Thyroid gland (tissue), 4 donors: Measurements from ENCODE around the gene MTFR2. TPM values are rescaled to one million over a fixed set of nuclear protein-coding genes. Genes with fewer than 3 reads are reported as not detected.
A peak's percentile ranks its signal among the peaks of the same experiment; 100 is the strongest.
"Not testable (repeated sequence)": the region's sequence is repeated elsewhere in the genome, so short reads cannot be mapped to it uniquely, and the experiment has no call there.

Experiments
- DNase-seq, 2 donors: peaks; one replicate each; pipeline ENCODE4 v3.0.0-alpha.2; 2019
- H3K27ac ChIP-seq, 3 donors: fragments of 200-600 bp; sonication (generic); 1 replicate in 2 of 3; 2 replicates in 1 of 3; pipeline ENCODE4 v1.5.1; 2016 to 2019; ENCODE audit warnings: mild to moderate bottlenecking in 1 of 3, moderate library complexity in 1 of 3
- H3K27me3 ChIP-seq: fragments of 200-600 bp; sonication (generic); one replicate; pipeline ENCODE4 v1.5.1; 2019
- H3K36me3 ChIP-seq, 2 donors: fragments of 200-600 bp; sonication (generic); one replicate each; pipeline ENCODE4 v1.5.1; 2016 to 2019
- H3K4me1 ChIP-seq, 2 donors: fragments of 200-600 bp; sonication (generic); one replicate each; pipeline ENCODE4 v1.5.1; 2017 to 2019
- H3K4me3 ChIP-seq, 3 donors: fragments of 200-600 bp; sonication (generic); replicated peaks in 1 of 3; 1 replicate in 2 of 3; 2 replicates in 1 of 3; pipeline ENCODE4 v1.5.1; 2016; ENCODE audit warnings: mild to moderate bottlenecking in 1 of 3
- H3K9me3 ChIP-seq: fragments of 200-600 bp; sonication (generic); one replicate; pipeline ENCODE4 v1.5.1; 2017
- POLR2A ChIP-seq, 2 donors: fragments of 450-650 bp; IDR thresholded peaks; one replicate each; pipeline ENCODE4 v1.6.1; 2017; ENCODE audit warnings: antibody characterized with exemption in 2 of 2, mild to moderate bottlenecking in 2 of 2, moderate library complexity in 1 of 2
- WGBS, 2 donors: methylation state at CpG; one replicate each; pipeline ENCODE4 v1.1.5; 2017; 5-methylcytosine and 5-hydroxymethylcytosine counted together
- intact Hi-C: fragments of 100-400 bp; cut with DNase I; formaldehyde crosslinking; loops from one replicate; pipeline ENCODE4 v1.15.1; 2023
- total RNA-seq, 4 donors: library from RNA; depleted of rRNA; stranded (reverse); fragments of >200 nt; gene quantifications; one replicate each; pipeline ENCODE4 v1.2.3, GENCODE V29; 2016
- TF ChIP-seq, protein P1 (sequence below), 6 experiments: fragments of 200-600 bp in 3 of 6; fragments of 450-650 bp in 3 of 6; sonication (generic) in 3 of 6; IDR thresholded peaks; one replicate each; pipeline ENCODE4 v1.5.1; 2016 to 2019; ENCODE audit warnings: antibody characterized with exemption in 6 of 6, mild to moderate bottlenecking in 2 of 6, inconsistent platforms in 1 of 6, moderate library complexity in 1 of 6

The MTFR2 gene
- total RNA-seq, 4 donors from 2014 or later: 0.54 to 0.59 TPM; not detected in 2

DNA sequence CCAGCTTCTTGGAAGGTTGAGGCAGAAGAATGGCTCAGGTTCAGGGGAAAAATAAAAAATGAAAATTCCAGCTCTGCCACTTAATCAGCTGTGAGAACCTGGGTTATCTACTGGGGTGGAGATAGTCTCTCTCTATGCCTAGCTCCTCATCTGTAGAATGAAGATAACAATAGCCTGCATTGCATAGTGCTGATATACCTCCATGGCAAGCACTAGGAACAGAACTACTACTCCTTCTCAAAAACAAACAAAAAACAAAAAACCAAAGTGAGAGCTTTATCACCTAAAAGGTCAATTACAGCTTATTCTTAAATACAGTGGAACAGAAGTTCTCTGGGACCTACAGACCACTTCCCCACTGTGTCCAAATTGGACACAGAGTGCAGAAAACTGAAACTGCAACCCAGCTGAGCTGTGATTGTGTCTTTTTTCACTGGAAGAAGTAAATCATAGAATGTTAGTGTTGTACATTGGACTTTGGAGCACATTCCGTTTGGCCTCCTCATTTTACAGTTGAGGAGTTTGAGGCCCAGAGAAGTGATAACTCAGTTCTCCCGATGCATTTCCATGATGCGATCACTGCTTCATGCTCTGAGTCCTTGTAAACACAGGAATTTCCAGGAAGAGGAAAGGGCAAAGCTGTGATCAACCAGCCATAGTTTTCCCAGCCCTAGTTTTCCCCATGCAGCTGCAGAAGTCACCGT is 23.3 kb downstream of the MTFR2 start:
- no peak overlapping the region for H3K27ac ChIP-seq
- H3K9me3 ChIP-seq: no peaks in the 10 kb centered on the region
- peaks cover 0 to 4% of the 10 kb centered on the region in 2 donors for H3K4me1 ChIP-seq
- 81 to 84% methylated on average over 4 of the region's 4 CpGs for WGBS, 2 donors
- DNase-seq: no peak
- intact Hi-C loops: loop anchor here (5.0 kb wide), 1 partner anchor 690 kb away; no protein-coding TSS in a partner anchor
- H3K36me3 ChIP-seq: no peaks in the 10 kb centered on the region
- H3K27me3 ChIP-seq: no peaks in the 10 kb centered on the region
- TF ChIP-seq, protein P1, sequence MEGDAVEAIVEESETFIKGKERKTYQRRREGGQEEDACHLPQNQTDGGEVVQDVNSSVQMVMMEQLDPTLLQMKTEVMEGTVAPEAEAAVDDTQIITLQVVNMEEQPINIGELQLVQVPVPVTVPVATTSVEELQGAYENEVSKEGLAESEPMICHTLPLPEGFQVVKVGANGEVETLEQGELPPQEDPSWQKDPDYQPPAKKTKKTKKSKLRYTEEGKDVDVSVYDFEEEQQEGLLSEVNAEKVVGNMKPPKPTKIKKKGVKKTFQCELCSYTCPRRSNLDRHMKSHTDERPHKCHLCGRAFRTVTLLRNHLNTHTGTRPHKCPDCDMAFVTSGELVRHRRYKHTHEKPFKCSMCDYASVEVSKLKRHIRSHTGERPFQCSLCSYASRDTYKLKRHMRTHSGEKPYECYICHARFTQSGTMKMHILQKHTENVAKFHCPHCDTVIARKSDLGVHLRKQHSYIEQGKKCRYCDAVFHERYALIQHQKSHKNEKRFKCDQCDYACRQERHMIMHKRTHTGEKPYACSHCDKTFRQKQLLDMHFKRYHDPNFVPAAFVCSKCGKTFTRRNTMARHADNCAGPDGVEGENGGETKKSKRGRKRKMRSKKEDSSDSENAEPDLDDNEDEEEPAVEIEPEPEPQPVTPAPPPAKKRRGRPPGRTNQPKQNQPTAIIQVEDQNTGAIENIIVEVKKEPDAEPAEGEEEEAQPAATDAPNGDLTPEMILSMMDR (IDR thresholded peaks at IDR 0.05): no peak
- no peak for TF ChIP-seq POLR2A (IDR thresholded peaks at IDR 0.05)
- H3K4me3 ChIP-seq: no peak overlapping the region

DNA sequence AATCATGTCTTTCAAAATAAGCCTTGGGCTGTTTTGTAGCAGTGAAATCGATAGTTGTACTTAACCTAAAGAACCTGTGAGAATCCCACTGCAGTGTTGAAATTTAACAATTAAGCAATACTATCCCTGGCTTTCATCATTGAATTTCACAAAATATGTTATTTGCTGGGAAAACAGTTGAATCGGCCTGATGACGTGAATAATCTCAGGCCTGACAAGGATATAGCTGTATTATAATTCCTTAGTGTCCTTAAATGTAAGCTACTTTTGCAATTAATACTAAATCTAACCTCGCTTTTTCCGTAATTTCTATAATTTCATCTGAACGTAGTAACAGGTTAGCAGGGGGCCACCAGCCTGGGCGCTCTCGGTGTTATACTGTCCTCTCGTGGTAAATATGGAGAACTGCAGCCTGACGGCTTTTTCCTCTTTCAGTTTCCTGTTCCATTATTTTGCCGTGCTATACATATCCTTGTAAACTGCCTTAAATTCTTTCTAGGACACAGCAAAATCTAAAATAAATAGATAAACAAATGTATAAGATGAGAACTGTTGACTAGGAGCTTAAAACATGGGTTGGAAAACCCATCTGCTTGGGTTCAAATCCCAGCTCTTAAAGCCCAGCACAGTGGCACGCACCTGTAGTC is 24.0 kb downstream of the MTFR2 start:
- no peaks in the 10 kb centered on the region for H3K9me3 ChIP-seq
- TF ChIP-seq, protein P1 (IDR thresholded peaks at IDR 0.05): peak; percentile 99 to 100 (median 100)
- TF ChIP-seq POLR2A (IDR thresholded peaks at IDR 0.05): no peak
- no peak overlapping the region for H3K27ac ChIP-seq
- peak; percentile 42 to 49 for DNase-seq
- intact Hi-C loops: loop anchor here (5.0 kb wide), 1 partner anchor 689 kb away; no protein-coding TSS in a partner anchor
- no peaks in the 10 kb centered on the region for H3K36me3 ChIP-seq
- H3K27me3 ChIP-seq: no peaks in the 10 kb centered on the region
- H3K4me1 ChIP-seq: peaks cover 0 to 4% of the 10 kb centered on the region in 2 donors
- WGBS, 2 donors: 24 to 25% methylated on average over 12 of the region's 12 CpGs
- H3K4me3 ChIP-seq: no peak overlapping the region

DNA sequence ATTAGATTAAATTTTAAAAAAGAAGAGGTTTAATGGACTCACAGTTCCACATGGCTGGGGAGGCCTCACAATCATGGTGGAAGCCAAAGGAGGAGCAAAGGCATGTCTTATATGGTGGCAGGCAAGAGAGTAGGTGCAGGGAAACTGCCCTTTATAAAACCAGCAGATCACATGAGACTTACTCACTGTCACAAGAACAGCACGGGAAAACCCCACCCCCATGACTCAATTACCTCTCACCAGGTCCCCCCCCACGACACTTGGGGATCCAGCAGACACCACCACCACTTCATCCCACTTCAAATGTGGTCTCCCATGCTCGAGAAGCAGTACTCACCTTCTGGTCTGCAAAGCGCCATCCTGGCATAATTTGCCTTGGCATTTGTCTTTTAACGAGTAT is 24.6 kb downstream of the MTFR2 start:
- no peak for DNase-seq
- intact Hi-C loops: loop anchor here (5.0 kb wide), 1 partner anchor 688 kb away; no protein-coding TSS in a partner anchor
- H3K27ac ChIP-seq: no peak overlapping the region

DNA sequence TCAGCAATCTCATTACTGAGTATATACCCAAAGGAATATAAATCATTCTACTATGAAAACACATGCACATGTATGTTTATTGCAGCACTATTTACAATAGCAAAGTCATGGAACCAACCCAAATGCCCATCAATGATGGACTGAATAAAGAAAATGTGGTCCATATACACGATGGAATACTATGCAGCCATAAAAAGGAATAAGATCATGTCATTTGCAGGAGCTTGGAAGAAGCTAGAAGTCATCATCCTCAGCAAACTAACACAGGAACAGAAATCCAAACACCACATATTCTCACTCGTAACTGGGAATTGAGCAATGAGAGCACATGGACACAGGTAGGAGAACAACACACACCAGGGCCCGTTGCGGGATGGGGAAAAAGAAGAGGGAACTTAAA is 25.1 kb downstream of the MTFR2 start:
- H3K27ac ChIP-seq, H3K36me3 ChIP-seq, DNase-seq, H3K27me3 ChIP-seq, H3K9me3 ChIP-seq, H3K4me1 ChIP-seq, H3K4me3 ChIP-seq: not testable (repeated sequence)
- 90 to 94% methylated on average over 4 of the region's 4 CpGs for WGBS, 2 donors
- intact Hi-C loops: loop anchor here (5.0 kb wide), 1 partner anchor 688 kb away; no protein-coding TSS in a partner anchor

More for the DNA sequence above, 24.6 kb downstream of the MTFR2 start:
- 69 to 73% methylated on average over 5 of the region's 5 CpGs for WGBS, 2 donors
- no peaks in the 10 kb centered on the region for H3K27me3 ChIP-seq
- H3K36me3 ChIP-seq: no peaks in the 10 kb centered on the region
- no peak for TF ChIP-seq POLR2A (IDR thresholded peaks at IDR 0.05)
- TF ChIP-seq, protein P1 (IDR thresholded peaks at IDR 0.05): no peak
- no peak overlapping the region for H3K4me3 ChIP-seq
- no peaks in the 10 kb centered on the region for H3K9me3 ChIP-seq
- peaks cover 0 to 4% of the 10 kb centered on the region in 2 donors for H3K4me1 ChIP-seq

DNA sequence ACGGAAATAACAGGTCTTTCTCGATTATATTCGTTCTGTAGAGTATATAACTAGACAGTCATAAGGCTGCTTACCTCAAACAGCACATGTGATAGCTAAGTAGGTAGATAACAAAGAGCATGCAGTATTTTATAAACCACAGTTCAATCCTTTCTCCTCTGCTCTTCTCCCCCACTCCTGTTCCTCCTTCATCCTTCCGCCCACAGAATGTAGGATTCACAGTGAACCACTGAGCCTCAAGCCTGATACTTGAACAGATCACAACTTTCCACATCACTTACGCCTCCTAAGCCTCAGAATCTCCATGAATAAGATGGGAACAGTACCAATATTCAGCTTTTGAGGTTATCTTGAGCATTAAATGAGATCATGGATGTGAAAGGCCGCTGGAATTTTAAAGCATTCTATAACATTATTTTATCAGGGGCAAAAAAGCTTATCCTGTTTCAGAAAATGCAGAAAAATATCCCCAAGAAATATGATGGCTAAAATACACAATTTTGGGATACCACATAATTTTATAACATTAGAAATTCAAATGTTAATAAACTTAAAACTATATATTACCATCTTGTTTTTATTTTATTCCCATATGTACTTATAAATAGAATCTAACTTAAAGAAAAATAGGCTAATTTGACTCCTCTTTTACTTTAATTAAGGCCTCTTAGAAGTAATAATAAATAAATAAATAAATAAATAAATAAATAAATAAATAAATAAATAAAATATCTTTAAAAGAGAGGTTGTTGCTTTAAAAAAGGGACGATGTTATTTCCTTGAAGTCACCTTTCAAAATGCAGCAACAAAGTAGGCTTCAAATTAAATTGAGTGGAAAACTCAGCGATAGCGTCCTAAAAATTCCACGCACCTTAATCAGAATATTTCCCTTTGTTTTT is 33.4 kb downstream of the MTFR2 start:
- TF ChIP-seq POLR2A (IDR thresholded peaks at IDR 0.05): no peak
- TF ChIP-seq, protein P1 (IDR thresholded peaks at IDR 0.05): no peak
- Histone ChIP-seq H3K4me1 (no peaks in the 10 kb centered on the region), H3K27ac (no peak overlapping the region), H3K27me3 (no peaks in the 10 kb centered on the region), H3K9me3 (no peaks in the 10 kb centered on the region), H3K4me3 (no peak overlapping the region), H3K36me3 (no peaks in the 10 kb centered on the region)
- no peak for DNase-seq
- intact Hi-C loops: no loop called here
- WGBS, 2 donors: 83 to 86% methylated on average over 10 of the region's 10 CpGs
